Middle frontal gyrus (tissue), 1 donor: ENCODE results near the gene HAL.
"Not testable (repeated sequence)": the region's sequence is repeated elsewhere in the genome, so short reads cannot be mapped to it uniquely, and the experiment has no call there.

Experiments
- DNase-seq: peaks from one replicate; pipeline ENCODE4 v3.0.0-alpha.2; 2015; ENCODE audit warnings: low spot score; ENCODE audit errors: extremely low spot score

Gene HAL

GRCh38 chr12:95977764-95978305 lies 18.3 kb downstream of the HAL start:
- no peak for DNase-seq

- DNase-seq, result no peak
Observed at GRCh38 chr12:95976416-95976832, 19.7 kb downstream of the HAL start.

GRCh38 chr12:95975491-95975890 lies 20.7 kb downstream of the HAL start:
- DNase-seq, result no peak

- no peak for DNase-seq
Observed at GRCh38 chr12:95974358-95974757, 21.8 kb downstream of the HAL start.

GRCh38 chr12:95972832-95973456 lies 23.2 kb downstream of the HAL start:
- no peak for DNase-seq

- DNase-seq, result no peak
Observed at GRCh38 chr12:95970905-95971304, 25.2 kb downstream of the HAL start.

- not testable (repeated sequence) for DNase-seq
Observed at GRCh38 chr12:95969116-95969515, 27.0 kb downstream of the HAL start.

GRCh38 chr12:95967301-95967700 lies 28.8 kb downstream of the HAL start:
- no peak for DNase-seq

GRCh38 chr12:95966287-95966870 lies 29.8 kb downstream of the HAL start:
- DNase-seq, result no peak

GRCh38 chr12:95963096-95963495 lies 33.0 kb downstream of the HAL start:
- DNase-seq, result no peak

GRCh38 chr12:95962222-95962621 lies 33.9 kb downstream of the HAL start:
- no peak for DNase-seq

GRCh38 chr12:95960241-95960640 lies 35.9 kb downstream of the HAL start:
- no peak for DNase-seq

- no peak for DNase-seq
Observed at GRCh38 chr12:95959107-95959506, 37.0 kb downstream of the HAL start.

- no peak for DNase-seq
Observed at GRCh38 chr12:95956557-95957145, 39.5 kb downstream of the HAL start.

GRCh38 chr12:95955549-95956159 lies 40.5 kb downstream of the HAL start:
- no peak for DNase-seq

GRCh38 chr12:95953000-95953399 lies 43.1 kb downstream of the HAL start:
- no peak for DNase-seq

- no peak for DNase-seq
Observed at GRCh38 chr12:95951515-95951914, 44.6 kb downstream of the HAL start.

- no peak for DNase-seq
Observed at GRCh38 chr12:95949477-95950206, 46.5 kb downstream of the HAL start.

GRCh38 chr12:95944108-95944704 lies 51.9 kb downstream of the HAL start:
- DNase-seq, result no peak

GRCh38 chr12:95943330-95943842 lies 52.8 kb downstream of the HAL start, which contains the start of gene AMDHD1:
Gene AMDHD1, plus strand, starts transcription at chr12:95943331. Its CDS starts 68 bp downstream, at chr12:95943399.
- no peak for DNase-seq
